ENCODE results near the gene OIP5. TPM values are rescaled to one million over a fixed set of nuclear protein-coding genes. Genes with fewer than 3 reads are reported as not detected.
"Not testable (repeated sequence)": the region's sequence is repeated elsewhere in the genome, so short reads cannot be mapped to it uniquely, and the experiment has no call there.

The OIP5 gene
- total RNA-seq, 1 donor from 2014 or later: 2.7 TPM

GRCh38 chr15:41278319-41278718 is 54.1 kb downstream of the OIP5 start:
- Histone ChIP-seq H3K36me3 (ENCODE audit: control insufficient read depth, insufficient read depth, low read length) (peaks cover 1% of the 10 kb centered on the region), H3K4me3 (ENCODE audit: low read depth, low read length) (no peak overlapping the region), H3K27me3 (ENCODE audit: control insufficient read depth, insufficient read depth, low read length) (no peaks in the 10 kb centered on the region)
- DNase-seq (ENCODE audit: low read depth): no peak
- TF ChIP-seq CTCF (IDR thresholded peaks at IDR 0.05; ENCODE audit: insufficient read depth, low read length, poor library complexity, severe bottlenecking): no peak

GRCh38 chr15:41276831-41277230 is 55.6 kb downstream of the OIP5 start:
- no peak for TF ChIP-seq CTCF (IDR thresholded peaks at IDR 0.05; ENCODE audit: insufficient read depth, low read length, poor library complexity, severe bottlenecking)
- peaks cover 1% of the 10 kb centered on the region for H3K36me3 ChIP-seq (ENCODE audit: control insufficient read depth, insufficient read depth, low read length)

GRCh38 chr15:41269887-41270286 is 62.5 kb downstream of the OIP5 start:
- TF ChIP-seq CTCF (IDR thresholded peaks at IDR 0.05; ENCODE audit: insufficient read depth, low read length, poor library complexity, severe bottlenecking): no peak
- peaks cover 1% of the 10 kb centered on the region for H3K36me3 ChIP-seq (ENCODE audit: control insufficient read depth, insufficient read depth, low read length)
- no peak for DNase-seq (ENCODE audit: low read depth)
- no peaks in the 10 kb centered on the region for H3K27me3 ChIP-seq (ENCODE audit: control insufficient read depth, insufficient read depth, low read length)
- no peak overlapping the region for H3K4me3 ChIP-seq (ENCODE audit: low read depth, low read length)

More at GRCh38 chr15:41276831-41277230, 55.6 kb downstream of the OIP5 start:
- Histone ChIP-seq H3K27me3 (ENCODE audit: control insufficient read depth, insufficient read depth, low read length) (no peaks in the 10 kb centered on the region), H3K4me3 (ENCODE audit: low read depth, low read length) (no peak overlapping the region)
- DNase-seq (ENCODE audit: low read depth): no peak

- Histone ChIP-seq H3K4me3 (ENCODE audit: low read depth, low read length) (no peak overlapping the region), H3K36me3 (ENCODE audit: control insufficient read depth, insufficient read depth, low read length) (no peaks in the 10 kb centered on the region), H3K27me3 (ENCODE audit: control insufficient read depth, insufficient read depth, low read length) (no peaks in the 10 kb centered on the region)
- no peak for TF ChIP-seq CTCF (IDR thresholded peaks at IDR 0.05; ENCODE audit: insufficient read depth, low read length, poor library complexity, severe bottlenecking)
- DNase-seq (ENCODE audit: low read depth): no peak
Observed at GRCh38 chr15:41263891-41264351, 68.5 kb downstream of the OIP5 start.

GRCh38 chr15:41262571-41262970 is 69.8 kb downstream of the OIP5 start:
- H3K4me3 ChIP-seq (ENCODE audit: low read depth, low read length): no peak overlapping the region
- no peak for DNase-seq (ENCODE audit: low read depth)
- TF ChIP-seq CTCF (IDR thresholded peaks at IDR 0.05; ENCODE audit: insufficient read depth, low read length, poor library complexity, severe bottlenecking): no peak
- H3K27me3 ChIP-seq (ENCODE audit: control insufficient read depth, insufficient read depth, low read length): no peaks in the 10 kb centered on the region
- no peaks in the 10 kb centered on the region for H3K36me3 ChIP-seq (ENCODE audit: control insufficient read depth, insufficient read depth, low read length)

GRCh38 chr15:41260924-41261323 is 71.5 kb downstream of the OIP5 start:
- not testable (repeated sequence) for H3K4me3 ChIP-seq (ENCODE audit: low read depth, low read length); H3K27me3 ChIP-seq (ENCODE audit: control insufficient read depth, insufficient read depth, low read length); DNase-seq (ENCODE audit: low read depth); H3K36me3 ChIP-seq (ENCODE audit: control insufficient read depth, insufficient read depth, low read length)
